GM12878 (cell line): ENCODE results near the gene NSMCE1.

ENCODE experiments used
- BACH1 ChIP-seq: fragments of 450-650 bp; IDR thresholded peaks from 2 replicates; pipeline ENCODE4 v1.6.1; 2017; ENCODE audit warnings: mild to moderate bottlenecking, borderline replicate concordance
- BCLAF1 ChIP-seq: fragments of 450-650 bp; IDR thresholded peaks from 2 replicates; pipeline ENCODE4 v1.6.1; 2017; ENCODE audit warnings: antibody characterized with exemption, mild to moderate bottlenecking, moderate library complexity
- CEBPB ChIP-seq, 2 experiments: fragments of 150-350 bp in 1 of 2; IDR thresholded peaks; 2 replicates each; pipeline ENCODE4 v1.6.1; 2012 to 2014; ENCODE audit warnings: low read depth in 2 of 2, low read length in 2 of 2, borderline replicate concordance in 1 of 2, inconsistent platforms in 1 of 2
- CTCF ChIP-seq, 3 experiments: IDR thresholded peaks in 2 of 3; conservative IDR thresholded peaks in 1 of 3; 2 replicates each; pipeline ENCODE4 v1.5.1; 2011; ENCODE audit warnings: low read depth in 3 of 3, low read length in 3 of 3, mild to moderate bottlenecking in 3 of 3, control low read depth in 2 of 3, moderate library complexity in 2 of 3, inconsistent platforms in 1 of 3, mixed read lengths in 1 of 3; ENCODE audit not compliant: control insufficient read depth in 2 of 3, insufficient read depth in 1 of 3; ENCODE audit errors: extremely low read depth in 1 of 3
- MAX ChIP-seq: IDR thresholded peaks from 2 replicates; pipeline ENCODE4 v1.6.1; 2012; ENCODE audit warnings: low read depth, low read length, improper control_type of control experiment
- NFIC ChIP-seq: IDR thresholded peaks from 2 replicates; pipeline ENCODE4 v1.6.1; 2012; ENCODE audit warnings: low read depth, mild to moderate bottlenecking, inconsistent platforms, low read length, moderate library complexity
- POLR2A ChIP-seq: IDR thresholded peaks from 2 replicates; pipeline ENCODE4 v1.6.1; 2011; ENCODE audit warnings: low read depth, mild to moderate bottlenecking, low read length
- POLR2AphosphoS5 ChIP-seq: IDR thresholded peaks from 2 replicates; pipeline ENCODE4 v1.6.1; 2011; ENCODE audit warnings: mild to moderate bottlenecking, low read length, inconsistent platforms
- RAD21 ChIP-seq: IDR thresholded peaks from 2 replicates; pipeline ENCODE4 v1.6.1; 2011; ENCODE audit warnings: mild to moderate bottlenecking, low read depth, low read length, moderate library complexity; ENCODE audit not compliant: insufficient read depth

- peak; percentile 10; the same call in 1 of the 2 replicates for TF ChIP-seq RAD21
- TF ChIP-seq MAX = no peak
- TF ChIP-seq BCLAF1 = no peak
- peak; percentile 84 for TF ChIP-seq NFIC
- no peak for TF ChIP-seq CTCF (IDR thresholded peaks at IDR 0.05 in 2 of 3, conservative IDR thresholded peaks at IDR 0.05 in 1 of 3; ENCODE audit: control insufficient read depth in 2 of 3, extremely low read depth in 1 of 3, insufficient read depth in 1 of 3, low read depth in 3 of 3, low read length in 3 of 3)
- no peak for TF ChIP-seq CEBPB (IDR thresholded peaks at IDR 0.05; ENCODE audit: borderline replicate concordance in 1 of 2, low read depth in 2 of 2, low read length in 2 of 2)
- TF ChIP-seq BACH1 = peak; percentile 34; the same call in 1 of the 2 replicates
- no peak for TF ChIP-seq POLR2AphosphoS5
- no peak for TF ChIP-seq POLR2A
Measured at GRCh38 chr16:27254262-27254811, 14.2 kb downstream of the NSMCE1 start.
